Mesothelial cell of epicardium (in vitro differentiated cells): ENCODE results near the gene PQBP1. TPM values are rescaled to one million over a fixed set of nuclear protein-coding genes. Genes with fewer than 3 reads are reported as not detected.

Source experiments
- DNase-seq, 2 experiments: peaks; one replicate each; pipeline ENCODE4 v3.0.0; 2021; ENCODE audit warnings: low spot score in 2 of 2; ENCODE audit not compliant: unreplicated experiment in 2 of 2
- H3K27ac Mint-ChIP-seq: 2 replicates; pipeline ENCODE4 v1.8.0; 2021; ENCODE audit warnings: mixed read lengths
- H3K27me3 Mint-ChIP-seq: 2 replicates; pipeline ENCODE4 v1.8.0; 2021; ENCODE audit warnings: low read depth, mixed read lengths
- H3K36me3 Mint-ChIP-seq: 2 replicates; pipeline ENCODE4 v1.8.0; 2021; ENCODE audit warnings: mixed read lengths
- H3K4me1 Mint-ChIP-seq: 2 replicates; pipeline ENCODE4 v1.8.0; 2021; ENCODE audit warnings: mixed read lengths
- H3K4me3 Mint-ChIP-seq: 2 replicates; pipeline ENCODE4 v1.8.0; 2021; ENCODE audit warnings: mild to moderate bottlenecking, moderate library complexity, mixed read lengths
- H3K9me3 Mint-ChIP-seq: 2 replicates; pipeline ENCODE4 v1.8.0; 2021; ENCODE audit warnings: mixed read lengths
- total RNA-seq: library from RNA; stranded (reverse); gene quantifications from 3 replicates; pipeline ENCODE4 v1.2.1, GENCODE V29; 2021
- TF ChIP-seq, protein P1 (sequence below): fragments of 200-600 bp; sonication (generic); IDR thresholded peaks from one replicate; pipeline ENCODE4 v1.5.0; 2021; ENCODE audit warnings: antibody characterized with exemption; ENCODE audit not compliant: unreplicated experiment

The PQBP1 gene
- total RNA-seq, 1 donor from 2014 or later: 62.2 TPM

DNA sequence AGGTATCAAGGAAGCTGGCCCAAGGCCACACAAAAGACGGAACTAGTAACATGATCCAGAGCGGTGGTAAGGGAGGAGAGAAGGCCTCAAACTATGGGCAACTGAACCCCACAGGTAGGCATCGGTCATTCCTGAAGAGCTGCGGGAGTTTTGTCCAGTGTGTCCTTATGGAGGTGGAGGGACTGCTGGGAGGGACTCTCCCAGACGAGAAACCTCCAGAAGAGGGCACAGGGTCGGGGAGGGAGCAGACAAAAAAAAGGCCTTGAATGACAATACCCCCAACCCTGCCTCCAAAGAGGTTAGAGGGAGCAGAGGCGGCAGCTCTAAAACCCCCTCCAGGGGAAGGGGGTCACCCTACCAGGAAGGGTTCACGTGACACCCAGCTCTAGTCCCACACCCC, 6.5 kb downstream of the PQBP1 start:
- H3K27me3 Mint-ChIP-seq: no peaks in the 10 kb centered on the region

DNA sequence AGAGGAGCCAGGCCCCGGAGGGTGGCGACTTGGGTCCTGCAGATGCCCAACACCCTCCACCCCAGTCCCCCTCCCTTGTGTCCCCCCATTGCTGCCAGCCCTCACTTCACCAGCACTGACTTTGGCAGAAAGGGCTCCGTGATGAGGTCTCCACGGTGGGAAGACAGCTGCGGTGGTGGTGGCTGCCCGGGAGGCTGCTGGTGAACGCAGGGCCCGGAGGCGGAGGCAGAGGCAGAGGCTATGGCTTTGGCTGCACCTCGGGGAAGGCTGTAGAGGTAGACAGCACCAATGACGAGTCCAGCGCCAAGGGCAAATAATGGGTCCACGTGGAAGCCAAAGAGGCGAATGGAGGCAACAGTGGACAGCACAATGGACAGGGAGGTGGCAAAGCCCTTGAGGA, 6.9 kb downstream of the PQBP1 start:
- TF ChIP-seq, protein P1, sequence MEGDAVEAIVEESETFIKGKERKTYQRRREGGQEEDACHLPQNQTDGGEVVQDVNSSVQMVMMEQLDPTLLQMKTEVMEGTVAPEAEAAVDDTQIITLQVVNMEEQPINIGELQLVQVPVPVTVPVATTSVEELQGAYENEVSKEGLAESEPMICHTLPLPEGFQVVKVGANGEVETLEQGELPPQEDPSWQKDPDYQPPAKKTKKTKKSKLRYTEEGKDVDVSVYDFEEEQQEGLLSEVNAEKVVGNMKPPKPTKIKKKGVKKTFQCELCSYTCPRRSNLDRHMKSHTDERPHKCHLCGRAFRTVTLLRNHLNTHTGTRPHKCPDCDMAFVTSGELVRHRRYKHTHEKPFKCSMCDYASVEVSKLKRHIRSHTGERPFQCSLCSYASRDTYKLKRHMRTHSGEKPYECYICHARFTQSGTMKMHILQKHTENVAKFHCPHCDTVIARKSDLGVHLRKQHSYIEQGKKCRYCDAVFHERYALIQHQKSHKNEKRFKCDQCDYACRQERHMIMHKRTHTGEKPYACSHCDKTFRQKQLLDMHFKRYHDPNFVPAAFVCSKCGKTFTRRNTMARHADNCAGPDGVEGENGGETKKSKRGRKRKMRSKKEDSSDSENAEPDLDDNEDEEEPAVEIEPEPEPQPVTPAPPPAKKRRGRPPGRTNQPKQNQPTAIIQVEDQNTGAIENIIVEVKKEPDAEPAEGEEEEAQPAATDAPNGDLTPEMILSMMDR: no peak
- Mint-ChIP-seq H3K27ac (no peak overlapping the region), H3K27me3 (no peaks in the 10 kb centered on the region), H3K36me3 (peaks cover 19% of the 10 kb centered on the region), H3K4me1 (no peaks in the 10 kb centered on the region), H3K9me3 (peaks cover 3% of the 10 kb centered on the region), H3K4me3 (no peak overlapping the region)
- DNase-seq: no peak

More for the DNA sequence above, 6.5 kb downstream of the PQBP1 start:
- Mint-ChIP-seq H3K4me1 (no peaks in the 10 kb centered on the region), H3K9me3 (peaks cover 3% of the 10 kb centered on the region), H3K4me3 (no peak overlapping the region), H3K36me3 (peaks cover 19% of the 10 kb centered on the region), H3K27ac (no peak overlapping the region)
- TF ChIP-seq, protein P1: no peak
- no peak for DNase-seq

DNA sequence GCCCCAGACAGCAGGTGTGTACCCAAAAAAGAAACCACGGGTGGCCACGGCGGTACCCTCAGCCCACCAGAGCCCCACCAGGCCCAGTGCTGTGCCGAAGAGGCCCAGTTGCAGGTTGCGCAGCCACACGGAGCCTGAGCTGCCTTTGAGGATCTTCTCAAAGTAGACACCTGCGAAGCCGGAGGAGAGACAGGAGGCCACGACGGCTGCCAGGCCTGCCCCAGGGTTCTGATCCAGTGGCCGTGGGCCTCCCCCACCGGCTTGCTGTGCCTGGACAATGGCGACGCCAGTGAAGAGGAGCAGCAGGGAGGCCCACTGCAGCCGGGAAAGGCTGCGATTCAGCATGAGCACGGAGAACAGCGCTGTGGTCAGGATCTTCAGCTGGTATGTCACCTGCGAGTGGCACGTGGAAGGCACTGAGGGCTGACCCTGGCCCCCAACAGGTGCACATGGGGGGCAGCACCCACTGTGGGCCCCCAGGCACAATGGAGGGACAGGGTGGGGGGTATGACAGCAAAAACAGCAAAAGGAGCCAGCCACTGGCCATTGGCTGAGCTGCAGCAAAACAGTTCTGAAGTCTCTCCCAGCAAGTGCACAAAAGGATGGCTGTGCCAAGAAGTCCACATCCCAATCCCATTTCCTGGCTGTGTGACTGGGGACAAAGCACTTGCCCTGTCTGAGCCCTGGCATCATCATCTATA, 7.5 kb downstream of the PQBP1 start:
- H3K4me3 Mint-ChIP-seq: no peak overlapping the region
- peaks cover 1% of the 10 kb centered on the region for H3K4me1 Mint-ChIP-seq
- H3K9me3 Mint-ChIP-seq: peaks cover 3% of the 10 kb centered on the region
- H3K36me3 Mint-ChIP-seq: peaks cover 19% of the 10 kb centered on the region
- TF ChIP-seq, protein P1: no peak
- no peaks in the 10 kb centered on the region for H3K27me3 Mint-ChIP-seq
- no peak for DNase-seq
- H3K27ac Mint-ChIP-seq: no peak overlapping the region

DNA sequence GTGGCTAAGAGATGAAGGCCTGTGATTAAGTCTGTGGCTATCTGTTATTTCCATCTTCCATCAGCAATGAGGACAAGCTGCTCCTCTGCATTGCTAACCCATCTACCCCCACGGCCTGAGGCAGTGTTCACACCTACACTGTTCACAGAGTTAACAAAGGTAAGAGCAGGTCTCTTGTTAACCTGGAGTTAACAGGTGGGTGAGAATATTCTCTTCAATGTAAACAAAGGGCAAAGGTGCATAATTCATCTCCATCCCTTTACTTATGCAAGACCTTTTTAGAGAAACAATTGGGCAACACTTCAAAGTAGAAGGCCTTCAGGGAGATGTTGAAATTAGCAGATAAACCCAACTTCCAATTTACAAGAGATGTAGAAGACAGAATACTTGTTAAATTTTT, 10.9 kb downstream of the PQBP1 start:
- no peak for DNase-seq
- Mint-ChIP-seq H3K27ac (no peak overlapping the region), H3K4me3 (no peak overlapping the region), H3K9me3 (peaks cover 3% of the 10 kb centered on the region), H3K27me3 (no peaks in the 10 kb centered on the region), H3K36me3 (peaks cover 10% of the 10 kb centered on the region), H3K4me1 (peaks cover 15% of the 10 kb centered on the region)
- TF ChIP-seq, protein P1: no peak

DNA sequence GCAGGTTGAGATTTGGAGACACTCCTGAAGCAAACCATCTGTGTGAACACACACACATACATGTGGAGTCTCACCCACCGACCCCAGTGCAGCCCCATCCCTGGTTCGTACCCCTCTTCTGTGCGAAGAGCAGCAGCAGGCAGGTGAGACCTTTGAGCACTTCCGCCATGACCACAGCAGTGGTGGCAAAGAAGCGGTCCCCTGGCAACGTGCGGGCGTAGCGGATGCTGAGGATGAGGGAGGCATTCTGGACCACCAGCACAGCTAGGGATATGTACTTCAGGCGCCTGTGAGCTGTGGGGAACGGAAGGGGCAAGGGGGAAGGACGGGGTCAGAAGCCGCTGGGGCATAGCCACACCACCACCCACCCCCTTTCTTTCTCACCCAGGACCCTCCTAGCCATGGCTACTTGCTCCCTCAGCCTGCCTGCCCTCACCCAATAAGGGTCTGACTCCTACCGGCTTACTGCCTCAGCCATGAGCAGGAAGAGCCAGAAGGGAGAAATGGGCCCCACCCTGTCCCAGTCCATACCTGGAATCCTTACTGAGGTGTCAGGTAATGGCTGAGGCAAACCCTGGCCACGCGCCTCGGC, 12.1 kb downstream of the PQBP1 start:
- Mint-ChIP-seq H3K36me3 (peaks cover 9% of the 10 kb centered on the region), H3K4me3 (peak overlapping the region; percentile 82), H3K9me3 (peaks cover 3% of the 10 kb centered on the region), H3K4me1 (peaks cover 15% of the 10 kb centered on the region), H3K27ac (no peak overlapping the region), H3K27me3 (no peaks in the 10 kb centered on the region)
- no peak for DNase-seq
- TF ChIP-seq, protein P1: no peak
